ENCODE data around the gene SYN1.

GRCh38 chrX:47585273-47585672 lies 34.4 kb downstream of the SYN1 start:
- TF ChIP-seq POLR2AphosphoS5 (IDR thresholded peaks at IDR 0.05) (no peak), CTCF (IDR thresholded peaks at IDR 0.05) (no peak), POLR2A (IDR thresholded peaks at IDR 0.05) (no peak)
